IPS-20b (cell line): Measurements from ENCODE around the gene MYCN.
A peak's percentile ranks its signal among the peaks of the same experiment; 100 is the strongest.

Experiments used
- H3K27ac ChIP-seq: one replicate; pipeline ENCODE4 v1.5.1; 2013; ENCODE audit warnings: low read length
- H3K27me3 ChIP-seq: 2 replicates; pipeline ENCODE4 v1.6.1; 2013; ENCODE audit warnings: mild to moderate bottlenecking, low read length, inconsistent platforms; ENCODE audit not compliant: insufficient read depth
- H3K36me3 ChIP-seq: 2 replicates; pipeline ENCODE4 v1.6.1; 2013; ENCODE audit warnings: low read depth, mild to moderate bottlenecking, inconsistent platforms, low read length, moderate library complexity; ENCODE audit not compliant: insufficient read depth
- H3K4me1 ChIP-seq: 2 replicates; pipeline ENCODE4 v1.6.1; 2013; ENCODE audit warnings: mild to moderate bottlenecking, control low read depth, inconsistent platforms, low read length, moderate library complexity; ENCODE audit not compliant: insufficient read depth
- H3K4me3 ChIP-seq: 2 replicates; pipeline ENCODE4 v1.5.1; 2013; ENCODE audit warnings: mild to moderate bottlenecking, low read length, inconsistent platforms
- H3K9ac ChIP-seq: 2 replicates; pipeline ENCODE4 v1.6.1; 2013; ENCODE audit warnings: low read depth, mild to moderate bottlenecking, inconsistent platforms, low read length, moderate library complexity
- H3K9me3 ChIP-seq: 2 replicates; pipeline ENCODE4 v1.6.1; 2013; ENCODE audit warnings: mild to moderate bottlenecking, low read depth, low read length, inconsistent platforms; ENCODE audit not compliant: insufficient read depth

Gene MYCN

DNA sequence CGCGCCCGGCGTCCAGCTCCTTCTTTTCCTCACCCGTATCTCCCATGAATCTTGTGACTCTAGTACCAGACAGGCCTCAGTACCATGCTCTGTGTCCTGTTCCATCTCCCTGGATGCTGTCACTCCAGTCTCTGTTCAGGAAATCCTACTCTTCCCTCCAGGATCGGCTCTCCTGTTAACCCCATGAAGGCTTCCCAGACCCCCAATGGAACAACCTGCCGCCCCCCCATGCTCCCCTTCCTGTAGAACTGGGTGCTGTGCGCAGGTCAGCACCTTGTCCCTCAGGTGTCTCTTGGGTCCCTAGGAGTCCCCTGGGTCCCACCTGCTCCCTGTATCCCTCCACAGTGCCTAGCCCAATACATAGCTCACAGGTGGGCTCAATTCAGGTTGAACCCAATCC lies 41.3 kb downstream of the MYCN start:
- Histone ChIP-seq H3K4me1 (no peaks in the 10 kb centered on the region; the same call in 1 of the 2 replicates), H3K27me3 (no peaks in the 10 kb centered on the region), H3K9me3 (no peaks in the 10 kb centered on the region), H3K27ac (no peak overlapping the region), H3K36me3 (no peaks in the 10 kb centered on the region), H3K4me3 (no peak overlapping the region), H3K9ac (no peak overlapping the region)

- H3K9ac ChIP-seq = no peak overlapping the region
- H3K9me3 ChIP-seq = no peaks in the 10 kb centered on the region
- H3K36me3 ChIP-seq = no peaks in the 10 kb centered on the region
- H3K27ac ChIP-seq = no peak overlapping the region
- H3K4me1 ChIP-seq = no peaks in the 10 kb centered on the region; the same call in 1 of the 2 replicates
- no peak overlapping the region for H3K4me3 ChIP-seq
- no peaks in the 10 kb centered on the region for H3K27me3 ChIP-seq
These were observed 42.1 kb downstream of the MYCN start for GRCh38 chr2:15982285-15983044.

DNA sequence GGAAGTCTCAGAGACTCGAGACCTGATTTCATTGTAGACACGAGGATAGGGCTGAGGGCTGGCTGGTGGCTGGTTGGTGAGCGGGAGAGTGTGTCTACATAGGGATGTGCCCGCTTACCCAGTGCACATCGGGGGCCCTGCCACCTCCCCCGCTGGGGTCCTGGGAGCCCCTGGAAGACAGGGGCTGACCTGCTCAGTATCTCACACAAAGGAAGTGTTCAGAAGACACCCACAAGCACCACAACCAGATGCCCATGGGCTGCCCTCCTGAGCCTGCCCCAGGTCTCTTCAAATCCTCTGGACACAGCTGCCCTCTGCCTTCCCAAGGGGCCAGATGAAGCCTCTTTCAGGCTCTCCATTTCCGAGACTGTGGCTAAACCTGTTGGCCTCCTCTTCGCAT lies 43.1 kb downstream of the MYCN start:
- Histone ChIP-seq H3K9me3 (no peaks in the 10 kb centered on the region), H3K4me3 (no peak overlapping the region), H3K4me1 (no peaks in the 10 kb centered on the region; the same call in 1 of the 2 replicates), H3K27ac (no peak overlapping the region), H3K27me3 (no peaks in the 10 kb centered on the region), H3K36me3 (no peaks in the 10 kb centered on the region), H3K9ac (peak overlapping the region; percentile 10; the same call in 1 of the 2 replicates)

- peaks cover 2% of the 10 kb centered on the region; the same call in 1 of the 2 replicates for H3K4me1 ChIP-seq
- no peaks in the 10 kb centered on the region for H3K36me3 ChIP-seq
- H3K9me3 ChIP-seq = no peaks in the 10 kb centered on the region
- no peak overlapping the region for H3K4me3 ChIP-seq
- no peak overlapping the region for H3K9ac ChIP-seq
- no peak overlapping the region for H3K27ac ChIP-seq
- H3K27me3 ChIP-seq = no peaks in the 10 kb centered on the region
These were observed 44.3 kb downstream of the MYCN start for GRCh38 chr2:15984368-15985255.

GRCh38 chr2:15985531-15985930 lies 45.2 kb downstream of the MYCN start:
- Histone ChIP-seq H3K4me1 (peaks cover 8% of the 10 kb centered on the region; the same call in 1 of the 2 replicates), H3K27me3 (no peaks in the 10 kb centered on the region), H3K36me3 (no peaks in the 10 kb centered on the region), H3K9ac (no peak overlapping the region), H3K4me3 (no peak overlapping the region), H3K9me3 (no peaks in the 10 kb centered on the region), H3K27ac (no peak overlapping the region)

DNA sequence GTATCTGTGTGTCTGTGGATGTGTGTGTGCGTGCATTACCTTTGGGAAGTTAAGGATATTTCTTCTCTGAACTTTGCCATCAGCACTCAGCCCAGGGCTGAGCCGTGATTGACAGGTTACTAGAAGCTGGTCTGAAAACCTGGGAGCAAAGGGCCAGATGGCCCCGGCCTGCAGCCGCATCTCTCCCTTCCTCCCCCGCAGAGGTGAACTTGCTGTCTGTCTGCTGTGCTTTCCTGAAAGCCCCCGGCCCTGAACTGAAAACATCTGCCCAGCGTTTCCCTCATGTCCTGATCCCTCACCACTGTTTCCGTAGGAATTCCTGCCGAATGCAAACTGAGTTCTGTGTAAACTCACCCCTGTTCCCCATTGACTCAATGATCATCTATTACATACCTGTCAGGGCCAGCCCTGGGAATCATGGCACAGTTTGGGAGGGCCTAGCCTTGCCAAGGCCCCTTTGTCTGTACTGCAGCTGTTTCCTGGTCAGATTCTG lies 45.8 kb downstream of the MYCN start:
- H3K9me3 ChIP-seq = no peaks in the 10 kb centered on the region
- peaks cover 9% of the 10 kb centered on the region; the same call in 1 of the 2 replicates for H3K4me1 ChIP-seq
- no peaks in the 10 kb centered on the region for H3K36me3 ChIP-seq
- H3K9ac ChIP-seq = no peak overlapping the region
- no peak overlapping the region for H3K27ac ChIP-seq
- no peaks in the 10 kb centered on the region for H3K27me3 ChIP-seq
- H3K4me3 ChIP-seq = no peak overlapping the region

GRCh38 chr2:15986644-15987043 lies 46.3 kb downstream of the MYCN start:
- Histone ChIP-seq H3K36me3 (no peaks in the 10 kb centered on the region), H3K4me3 (no peak overlapping the region), H3K9ac (no peak overlapping the region), H3K27me3 (no peaks in the 10 kb centered on the region), H3K27ac (no peak overlapping the region), H3K4me1 (peaks cover 15% of the 10 kb centered on the region; the same call in 1 of the 2 replicates), H3K9me3 (no peaks in the 10 kb centered on the region)

- Histone ChIP-seq H3K4me3 (no peak overlapping the region), H3K36me3 (no peaks in the 10 kb centered on the region), H3K27ac (no peak overlapping the region), H3K9ac (no peak overlapping the region), H3K27me3 (no peaks in the 10 kb centered on the region), H3K4me1 (peaks cover 18% of the 10 kb centered on the region; the same call in 1 of the 2 replicates), H3K9me3 (no peaks in the 10 kb centered on the region)
These were observed 48.4 kb downstream of the MYCN start for GRCh38 chr2:15988733-15989132.

DNA sequence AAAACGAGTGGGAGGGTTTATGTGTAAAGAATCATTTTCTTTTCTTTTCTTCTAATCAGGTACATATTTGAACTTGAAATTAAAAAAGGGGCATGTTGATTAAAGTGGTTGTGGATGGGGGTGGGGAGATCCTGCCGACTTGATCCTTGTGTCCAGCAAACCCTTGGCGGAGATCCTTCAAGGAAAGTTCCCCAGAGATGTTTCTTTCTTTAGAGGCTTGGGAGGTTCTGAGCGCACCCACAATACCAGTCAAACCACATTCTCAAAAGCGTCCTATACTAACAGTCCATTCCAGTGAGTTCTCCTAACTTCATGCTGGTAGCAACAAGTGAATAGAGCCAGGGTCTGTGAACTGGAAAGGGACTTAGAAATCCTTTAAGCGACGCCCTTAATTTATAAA lies 49.2 kb downstream of the MYCN start:
- Histone ChIP-seq H3K9me3 (no peaks in the 10 kb centered on the region), H3K27ac (no peak overlapping the region), H3K9ac (no peak overlapping the region), H3K36me3 (no peaks in the 10 kb centered on the region), H3K4me3 (no peak overlapping the region), H3K27me3 (no peaks in the 10 kb centered on the region), H3K4me1 (peaks cover 18% of the 10 kb centered on the region; the same call in 1 of the 2 replicates)

DNA sequence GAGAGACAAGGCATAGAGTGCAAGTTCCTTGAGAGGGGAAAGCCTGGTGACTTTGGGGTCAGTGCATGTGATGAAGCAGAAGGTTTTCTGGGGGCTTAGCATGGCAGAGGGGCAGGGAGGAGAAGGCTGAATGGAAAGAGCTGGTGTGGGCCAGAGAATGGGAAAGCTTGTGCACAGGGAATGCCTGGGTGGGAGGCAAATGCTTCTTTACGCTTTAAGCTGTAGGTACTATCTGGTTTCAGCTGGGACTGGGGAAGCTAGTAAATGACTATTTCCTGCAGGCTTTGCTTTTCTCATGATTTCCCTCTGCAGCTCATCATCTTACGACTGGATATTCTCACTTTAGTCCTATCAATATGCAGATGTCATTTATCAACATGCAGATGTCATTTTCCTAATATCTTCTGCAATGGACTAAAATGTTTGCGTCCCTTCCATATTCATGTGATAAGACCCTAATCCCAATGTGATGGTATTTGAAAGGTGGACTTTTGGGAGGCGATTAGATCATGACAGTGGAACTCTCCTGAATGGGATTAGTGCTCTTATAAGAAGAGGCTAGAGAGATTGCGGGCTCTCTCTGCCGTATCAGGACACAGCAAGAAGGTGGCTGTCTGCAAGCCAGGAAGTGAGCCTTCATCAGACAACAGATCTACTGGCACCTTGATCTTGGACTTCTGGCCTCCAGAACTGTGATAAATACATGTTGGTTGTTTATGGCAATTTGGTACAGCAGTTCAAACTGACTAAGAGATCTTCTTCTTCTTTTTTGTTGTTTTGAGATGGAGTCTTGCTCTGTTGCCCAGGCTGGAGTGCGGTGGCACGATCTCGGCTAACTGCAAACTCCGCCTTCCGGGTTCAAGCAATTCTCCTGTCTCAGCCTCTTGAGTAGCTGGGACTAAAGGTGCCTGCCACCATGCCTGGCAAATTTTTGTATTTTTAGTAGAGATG lies 50.1 kb downstream of the MYCN start:
- H3K4me1 ChIP-seq = peaks cover 18% of the 10 kb centered on the region; the same call in 1 of the 2 replicates
- no peaks in the 10 kb centered on the region for H3K36me3 ChIP-seq
- no peak overlapping the region for H3K4me3 ChIP-seq
- H3K9me3 ChIP-seq = no peaks in the 10 kb centered on the region
- no peak overlapping the region for H3K27ac ChIP-seq
- H3K27me3 ChIP-seq = no peaks in the 10 kb centered on the region
- H3K9ac ChIP-seq = no peak overlapping the region

DNA sequence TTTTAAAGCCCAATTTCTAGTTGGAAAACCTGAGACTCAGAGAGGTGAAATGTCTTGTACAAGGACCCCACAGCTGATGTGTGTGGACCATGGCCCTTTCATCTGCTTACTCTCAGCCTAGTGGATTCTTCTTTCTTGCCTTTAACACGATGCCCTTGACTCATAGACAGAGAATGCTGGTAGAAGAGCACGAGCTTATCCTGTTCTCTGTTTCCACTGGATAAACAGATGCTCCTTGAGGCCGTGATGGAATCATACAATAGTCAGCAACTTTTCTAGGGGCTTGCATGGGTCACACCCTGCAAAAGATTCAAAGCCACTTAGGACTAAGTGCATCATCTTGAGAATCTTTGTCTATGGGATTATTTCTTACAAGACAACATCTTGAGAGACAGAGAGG lies 50.9 kb downstream of the MYCN start:
- H3K36me3 ChIP-seq = no peaks in the 10 kb centered on the region
- H3K4me3 ChIP-seq = no peak overlapping the region
- H3K27ac ChIP-seq = no peak overlapping the region
- peaks cover 18% of the 10 kb centered on the region; the same call in 1 of the 2 replicates for H3K4me1 ChIP-seq
- no peaks in the 10 kb centered on the region for H3K9me3 ChIP-seq
- H3K27me3 ChIP-seq = no peaks in the 10 kb centered on the region
- no peak overlapping the region for H3K9ac ChIP-seq
